Measurements from ENCODE around the gene HRH1.
"Not testable (repeated sequence)": the region's sequence is repeated elsewhere in the genome, so short reads cannot be mapped to it uniquely, and the experiment has no call there.

DNA sequence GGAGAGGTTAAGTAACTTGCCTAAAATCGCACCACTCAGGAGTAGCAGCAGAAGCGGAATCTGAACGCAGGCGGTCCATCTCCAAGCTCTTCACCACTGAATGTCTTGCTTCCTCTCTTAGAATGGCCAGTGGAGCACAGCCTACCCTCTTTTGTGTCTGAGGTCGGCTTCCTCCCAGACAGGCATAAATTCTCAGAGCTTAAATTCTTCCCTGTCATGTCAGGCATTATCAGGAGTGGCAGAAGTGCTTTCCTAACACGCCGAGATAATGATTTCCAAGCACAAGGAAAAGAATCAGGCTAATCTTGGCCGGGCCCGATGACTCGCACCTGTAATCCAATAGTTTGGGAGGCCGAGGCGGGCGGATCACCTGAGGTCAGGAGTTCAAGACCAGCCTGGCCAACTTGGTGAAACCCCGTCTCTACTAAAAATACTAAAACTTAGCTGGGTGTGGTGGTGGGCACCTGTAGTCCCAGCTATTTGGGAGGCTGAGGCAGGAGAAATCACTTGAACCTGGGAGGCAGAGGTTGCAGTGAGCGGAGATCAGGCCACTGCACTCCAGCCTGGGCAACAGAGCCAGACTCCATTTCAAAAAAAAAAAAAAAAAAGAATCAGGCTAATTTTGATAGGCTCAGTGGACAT, 30.2 kb downstream of the HRH1 start:
- not testable (repeated sequence) for TF ChIP-seq TAF1 (IDR thresholded peaks at IDR 0.05; ENCODE audit: low read depth, low read length); POLR2AphosphoS5 (IDR thresholded peaks at IDR 0.05; ENCODE audit: low read depth, low read length); POLR2A (IDR thresholded peaks at IDR 0.05; ENCODE audit: low read depth, low read length); POU2F2 (IDR thresholded peaks at IDR 0.05; ENCODE audit: low read depth, low read length); PAX5 (IDR thresholded peaks at IDR 0.05; ENCODE audit: insufficient read depth, low read length, severe bottlenecking); SPI1 (IDR thresholded peaks at IDR 0.05; ENCODE audit: low read depth, low read length)
